Embryonic facial prominence (tissue), 1 donor: ENCODE results near the gene GLDC.

Experiments
- DNase-seq: peaks from one replicate; pipeline ENCODE4 v3.0.0-alpha.2; 2016; ENCODE audit errors: extremely low spot score

GLDC gene

GRCh38 chr9:6502399-6502798 is 143.1 kb downstream of the GLDC start:
- no peak for DNase-seq

- DNase-seq = no peak
Measured at GRCh38 chr9:6501526-6502210, 143.9 kb downstream of the GLDC start.

GRCh38 chr9:6498982-6499381 is 146.5 kb downstream of the GLDC start:
- DNase-seq = no peak

- no peak for DNase-seq
Measured at GRCh38 chr9:6495466-6495865, 150.1 kb downstream of the GLDC start.

- DNase-seq = no peak
Measured at GRCh38 chr9:6490863-6491262, 154.7 kb downstream of the GLDC start.

GRCh38 chr9:6489099-6489498 is 156.4 kb downstream of the GLDC start:
- DNase-seq = no peak

- DNase-seq = no peak
Measured at GRCh38 chr9:6488395-6488794, 157.1 kb downstream of the GLDC start.

- no peak for DNase-seq
Measured at GRCh38 chr9:6484210-6484609, 161.3 kb downstream of the GLDC start.
